BE2C (cell line): ENCODE measurements around the gene PNPLA1.

ENCODE experiments used
- DNase-seq: peaks from one replicate; pipeline ENCODE4 v3.0.0-alpha.2; 2020
- H3K27me3 ChIP-seq: fragments of 250-450 bp; sonication (Bioruptor Pico); 2 replicates; pipeline ENCODE4 v1.5.1; 2020; ENCODE audit warnings: mild to moderate bottlenecking
- H3K36me3 ChIP-seq: fragments of 250-450 bp; sonication (Bioruptor Pico); 2 replicates; pipeline ENCODE4 v1.5.1; 2020; ENCODE audit warnings: mild to moderate bottlenecking
- H3K4me1 ChIP-seq: fragments of 250-450 bp; sonication (Bioruptor Pico); 2 replicates; pipeline ENCODE4 v1.5.1; 2020
- H3K4me3 ChIP-seq: 2 replicates; pipeline ENCODE4 v1.5.1; 2011; ENCODE audit warnings: low read depth, low read length
- H3K9me3 ChIP-seq: fragments of 250-450 bp; sonication (Bioruptor Pico); 2 replicates; pipeline ENCODE4 v1.5.1; 2020
- TF ChIP-seq, protein P1 (sequence below): IDR thresholded peaks from 2 replicates; pipeline ENCODE4 v1.5.1; 2012; ENCODE audit warnings: mild to moderate bottlenecking, low read depth, low read length

Gene PNPLA1

DNA sequence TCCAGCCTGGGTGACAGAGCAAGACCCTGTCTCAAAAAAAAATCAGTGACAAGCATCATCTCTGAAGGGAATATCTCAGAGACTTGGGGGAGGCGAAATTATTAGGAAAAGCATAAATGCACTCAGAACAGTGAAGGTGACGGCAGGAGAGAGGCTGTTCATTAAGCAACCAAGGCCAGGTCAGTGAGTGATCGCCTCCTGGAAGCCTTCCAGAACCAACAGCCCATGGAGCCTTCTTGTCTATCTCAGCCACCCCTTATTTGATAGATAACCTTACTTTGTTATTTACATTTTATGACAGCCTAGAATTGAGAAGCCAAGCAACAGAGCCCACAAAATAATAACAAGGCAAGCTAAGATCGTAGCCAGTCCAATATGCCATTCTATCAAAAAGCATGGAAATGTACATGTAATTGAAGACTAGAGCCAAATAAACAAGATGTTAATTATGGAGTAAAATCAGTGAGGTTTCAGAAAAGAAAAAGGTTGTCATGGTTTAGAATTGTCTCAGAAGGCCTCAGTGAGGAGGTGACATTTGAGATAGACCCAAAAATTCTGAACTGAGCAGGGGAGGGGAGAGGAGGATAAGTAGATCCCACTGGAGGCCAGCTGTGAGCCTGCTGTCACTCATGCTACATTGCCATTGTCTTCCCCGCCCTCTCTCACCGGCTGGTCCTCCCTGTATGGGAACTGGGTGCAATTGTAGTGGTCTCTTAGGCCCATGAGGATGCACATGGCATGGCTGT is 49.0 kb downstream of the PNPLA1 start:
- no peaks in the 10 kb centered on the region; the same call in 1 of the 2 replicates for H3K9me3 ChIP-seq
- TF ChIP-seq, protein P1, sequence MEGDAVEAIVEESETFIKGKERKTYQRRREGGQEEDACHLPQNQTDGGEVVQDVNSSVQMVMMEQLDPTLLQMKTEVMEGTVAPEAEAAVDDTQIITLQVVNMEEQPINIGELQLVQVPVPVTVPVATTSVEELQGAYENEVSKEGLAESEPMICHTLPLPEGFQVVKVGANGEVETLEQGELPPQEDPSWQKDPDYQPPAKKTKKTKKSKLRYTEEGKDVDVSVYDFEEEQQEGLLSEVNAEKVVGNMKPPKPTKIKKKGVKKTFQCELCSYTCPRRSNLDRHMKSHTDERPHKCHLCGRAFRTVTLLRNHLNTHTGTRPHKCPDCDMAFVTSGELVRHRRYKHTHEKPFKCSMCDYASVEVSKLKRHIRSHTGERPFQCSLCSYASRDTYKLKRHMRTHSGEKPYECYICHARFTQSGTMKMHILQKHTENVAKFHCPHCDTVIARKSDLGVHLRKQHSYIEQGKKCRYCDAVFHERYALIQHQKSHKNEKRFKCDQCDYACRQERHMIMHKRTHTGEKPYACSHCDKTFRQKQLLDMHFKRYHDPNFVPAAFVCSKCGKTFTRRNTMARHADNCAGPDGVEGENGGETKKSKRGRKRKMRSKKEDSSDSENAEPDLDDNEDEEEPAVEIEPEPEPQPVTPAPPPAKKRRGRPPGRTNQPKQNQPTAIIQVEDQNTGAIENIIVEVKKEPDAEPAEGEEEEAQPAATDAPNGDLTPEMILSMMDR, result no peak
- H3K27me3 ChIP-seq, result no peaks in the 10 kb centered on the region
- peaks cover 9% of the 10 kb centered on the region for H3K4me1 ChIP-seq
- no peaks in the 10 kb centered on the region for H3K36me3 ChIP-seq
- H3K4me3 ChIP-seq, result no peak overlapping the region
- no peak for DNase-seq

GRCh38 chr6:36319436-36319762 is 49.5 kb downstream of the PNPLA1 start:
- DNase-seq, result no peak
- TF ChIP-seq, protein P1, result no peak
- H3K36me3 ChIP-seq, result no peaks in the 10 kb centered on the region
- no peaks in the 10 kb centered on the region for H3K27me3 ChIP-seq
- H3K4me3 ChIP-seq, result no peak overlapping the region
- peaks cover 9% of the 10 kb centered on the region for H3K4me1 ChIP-seq
- H3K9me3 ChIP-seq, result no peaks in the 10 kb centered on the region; the same call in 1 of the 2 replicates

GRCh38 chr6:36319821-36320220 is 50.0 kb downstream of the PNPLA1 start:
- no peaks in the 10 kb centered on the region for H3K27me3 ChIP-seq
- no peaks in the 10 kb centered on the region for H3K36me3 ChIP-seq
- TF ChIP-seq, protein P1, result no peak
- H3K9me3 ChIP-seq, result no peaks in the 10 kb centered on the region; the same call in 1 of the 2 replicates
- H3K4me3 ChIP-seq, result no peak overlapping the region
- peaks cover 9% of the 10 kb centered on the region for H3K4me1 ChIP-seq
- no peak for DNase-seq

DNA sequence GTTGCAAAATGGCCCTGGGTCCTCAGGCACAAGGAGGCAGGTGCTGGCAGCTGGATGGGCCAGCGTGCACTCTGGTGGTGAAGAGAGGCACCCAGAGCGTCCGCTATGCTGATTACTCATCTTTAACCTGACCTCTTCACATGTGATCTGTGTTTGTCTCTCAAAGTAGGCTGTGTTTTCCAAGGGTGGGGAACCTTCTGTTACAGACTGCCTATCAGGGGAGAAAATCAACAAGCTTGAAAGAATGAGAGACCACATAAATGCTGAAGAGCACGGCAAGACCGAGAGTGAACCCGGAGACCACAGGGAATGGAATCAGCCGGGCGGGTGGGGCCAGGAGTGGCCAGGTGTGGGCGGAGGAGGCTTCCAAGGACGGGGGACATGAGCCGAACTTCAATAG is 50.6 kb downstream of the PNPLA1 start:
- Histone ChIP-seq H3K27me3 (no peaks in the 10 kb centered on the region), H3K4me3 (no peak overlapping the region), H3K4me1 (peaks cover 9% of the 10 kb centered on the region), H3K9me3 (no peaks in the 10 kb centered on the region; the same call in 1 of the 2 replicates), H3K36me3 (no peaks in the 10 kb centered on the region)
- no peak for DNase-seq
- TF ChIP-seq, protein P1, result no peak

DNA sequence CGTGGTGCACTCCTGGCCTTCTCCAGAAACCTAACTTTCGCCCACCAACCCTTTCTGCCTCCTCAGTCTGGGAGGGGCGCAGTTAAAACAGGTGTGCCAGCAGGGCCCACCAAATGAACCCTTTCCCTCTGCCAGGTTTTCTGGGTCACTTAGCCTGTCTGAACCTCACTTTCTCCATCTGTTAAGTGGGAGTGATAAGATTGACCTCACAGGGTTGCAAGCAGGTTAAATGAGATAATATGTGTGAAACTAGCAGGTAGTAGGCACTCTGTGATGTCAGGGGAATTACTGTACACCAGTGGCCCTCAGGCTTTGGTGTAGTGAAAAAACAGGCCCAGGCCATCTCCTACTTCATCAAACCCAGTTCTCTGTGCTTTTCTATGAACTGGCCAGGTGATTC is 52.7 kb downstream of the PNPLA1 start:
- no peak for DNase-seq
- Histone ChIP-seq H3K36me3 (no peaks in the 10 kb centered on the region), H3K4me3 (no peak overlapping the region), H3K27me3 (no peaks in the 10 kb centered on the region), H3K4me1 (peaks cover 24% of the 10 kb centered on the region), H3K9me3 (no peaks in the 10 kb centered on the region; the same call in 1 of the 2 replicates)
- TF ChIP-seq, protein P1, result no peak

- no peaks in the 10 kb centered on the region for H3K27me3 ChIP-seq
- TF ChIP-seq, protein P1, result no peak
- H3K4me3 ChIP-seq, result no peak overlapping the region
- no peaks in the 10 kb centered on the region for H3K36me3 ChIP-seq
- no peaks in the 10 kb centered on the region; the same call in 1 of the 2 replicates for H3K9me3 ChIP-seq
- DNase-seq, result peak; percentile 77
- peaks cover 24% of the 10 kb centered on the region for H3K4me1 ChIP-seq
Measured at GRCh38 chr6:36323062-36323461, 53.2 kb downstream of the PNPLA1 start.
